HG03342 (cell line): ENCODE measurements around the gene HOXA3.

Experiments used
- ATAC-seq: cut with Tn5 transposase; IDR thresholded peaks from one replicate; pipeline ENCODE4 v1.9.1; 2021; ENCODE audit warnings: mild to moderate bottlenecking, moderate library complexity; ENCODE audit not compliant: unreplicated experiment

The HOXA3 gene

DNA sequence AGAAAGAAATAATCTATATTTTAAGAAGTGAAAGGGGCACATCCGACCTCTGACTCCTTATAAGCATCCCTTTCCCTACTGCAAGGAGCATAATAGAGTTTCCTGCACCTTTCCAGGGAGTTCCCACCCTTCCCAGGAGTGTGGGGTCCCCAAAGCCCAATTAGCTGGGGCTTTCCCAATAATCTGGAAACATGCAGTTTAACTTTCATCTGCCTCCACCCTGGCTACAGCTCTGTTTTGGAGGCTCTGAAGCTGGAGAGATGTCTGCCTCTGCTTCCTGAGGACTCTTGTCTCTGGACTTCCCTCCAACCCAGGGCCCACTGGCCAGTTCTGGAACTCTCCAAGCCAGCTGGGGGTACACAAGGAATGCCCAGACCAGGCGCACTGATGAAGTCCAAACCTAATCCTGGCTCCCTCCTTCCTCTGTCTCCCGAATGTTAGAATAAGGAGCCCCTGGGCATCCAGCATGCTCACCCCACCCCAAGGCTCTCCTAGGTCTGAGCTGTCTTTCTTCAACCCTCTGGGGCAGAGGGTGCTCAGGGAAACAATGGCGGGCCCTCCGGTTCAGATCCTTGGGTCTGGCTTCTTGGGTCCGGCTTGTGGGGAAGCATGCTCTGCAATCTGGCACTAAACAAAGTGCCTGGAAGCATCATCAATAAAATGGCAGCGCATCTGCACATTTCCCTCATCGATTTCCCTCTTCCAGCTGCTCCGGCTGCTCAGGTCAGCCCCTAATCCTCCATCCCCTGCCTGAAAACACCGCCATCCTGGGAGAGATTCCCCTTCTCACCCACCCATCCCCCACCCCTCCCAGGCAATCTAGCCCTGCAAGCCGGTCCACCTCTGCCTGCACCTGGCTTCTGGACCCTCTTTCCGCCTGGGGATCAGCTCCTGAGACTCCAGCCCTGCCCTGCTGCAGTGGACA lies 35.2 kb downstream of the HOXA3 start:
- no peak for ATAC-seq

DNA sequence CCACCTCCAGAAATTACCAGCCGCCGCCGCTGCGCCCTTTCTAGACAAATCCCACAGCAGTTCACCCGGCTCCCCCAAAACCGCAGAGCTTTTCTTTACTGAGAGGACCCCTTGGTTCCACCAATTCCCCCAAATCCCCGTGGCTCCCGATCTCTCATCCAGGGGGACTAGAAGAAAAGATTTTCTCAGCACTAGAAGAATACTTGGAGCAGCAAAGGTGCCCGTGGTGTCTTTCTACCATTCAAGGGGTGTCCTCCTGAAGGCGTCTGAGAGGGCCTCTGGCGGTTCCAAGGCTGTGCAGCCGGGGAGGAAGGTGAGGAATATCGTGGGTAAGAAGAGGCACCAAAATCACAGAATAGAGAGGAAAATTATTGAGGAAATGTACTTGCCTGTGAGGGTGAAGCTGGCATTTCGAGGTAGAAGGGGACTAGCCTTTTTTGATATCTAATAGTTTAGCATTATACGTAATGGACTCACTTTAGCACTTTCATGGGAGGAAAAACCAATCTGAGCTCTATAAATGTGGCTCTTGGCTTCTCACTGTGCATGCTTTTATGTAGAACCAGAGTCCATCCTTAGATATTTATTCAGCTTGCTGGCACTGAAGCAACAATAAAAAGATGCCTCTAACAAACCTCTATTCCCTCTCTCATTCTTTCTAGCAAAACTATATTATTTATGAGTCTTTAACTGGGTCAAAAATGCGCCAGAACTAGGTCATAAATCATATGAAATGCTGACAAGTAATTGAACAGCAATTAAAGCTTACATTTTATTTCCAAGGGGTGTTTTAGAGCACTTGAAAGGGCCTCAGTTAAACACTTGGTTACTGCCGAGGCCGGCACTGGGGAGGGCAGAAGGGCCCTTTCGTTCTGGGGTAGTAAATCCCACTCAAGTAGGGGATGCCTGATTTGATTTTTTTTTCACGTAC lies 36.1 kb downstream of the HOXA3 start:
- no peak for ATAC-seq

DNA sequence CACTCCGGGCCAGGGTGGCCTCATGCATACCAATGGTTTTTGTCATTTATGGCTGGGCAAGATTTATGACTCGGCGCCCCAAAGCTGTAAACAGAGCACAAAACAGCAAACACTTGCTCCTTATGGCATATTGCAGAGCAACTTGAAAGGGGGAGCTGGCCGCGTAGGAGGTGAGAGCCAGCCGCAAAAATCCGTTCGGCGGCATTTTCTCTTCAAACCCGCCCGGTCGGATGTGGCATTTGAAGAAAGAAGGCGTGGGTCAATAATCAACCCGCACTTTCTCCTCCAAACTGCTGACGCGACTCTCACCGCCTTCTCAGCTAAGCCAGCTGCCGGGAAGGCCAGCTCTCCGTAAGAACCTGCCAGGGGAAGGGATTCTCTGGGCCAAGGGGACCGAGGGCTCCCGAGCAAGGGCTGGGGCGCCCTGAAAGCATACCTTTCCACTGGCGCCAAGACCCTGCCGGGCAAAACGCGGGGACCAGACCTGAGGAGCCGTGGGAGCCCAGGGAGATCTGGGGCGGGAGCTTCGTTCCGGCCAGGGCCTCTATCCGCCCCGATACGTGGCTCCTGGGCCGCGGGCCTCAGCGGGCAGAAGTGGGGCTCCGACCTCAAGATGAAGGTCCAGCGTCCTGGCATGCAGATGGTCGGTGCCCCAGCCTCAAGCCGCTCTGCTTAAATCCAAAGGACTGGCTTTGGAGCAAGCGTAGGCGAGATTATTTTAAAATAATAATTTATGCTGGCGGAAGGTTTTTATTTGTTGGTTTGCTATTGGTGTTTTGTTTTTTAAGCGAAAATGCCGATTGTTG lies 37.0 kb downstream of the HOXA3 start:
- ATAC-seq: no peak

DNA sequence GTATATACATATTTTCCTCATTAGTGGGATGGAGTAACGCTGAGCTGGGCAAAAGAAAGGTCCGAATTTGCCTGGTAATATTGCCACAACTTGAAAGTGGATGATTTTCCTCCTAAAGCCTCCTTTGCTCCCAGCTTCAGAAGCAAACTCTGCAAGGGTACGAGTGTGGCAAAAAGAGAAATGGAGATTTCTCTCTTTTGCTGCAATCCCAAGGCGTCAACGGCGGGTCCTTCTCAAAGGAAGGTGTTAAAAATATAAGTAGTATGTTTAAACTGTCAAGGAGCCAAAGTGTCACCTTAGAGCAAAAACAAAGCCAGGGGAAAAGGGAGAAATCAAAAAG lies 37.5 kb downstream of the HOXA3 start:
- no peak for ATAC-seq

DNA sequence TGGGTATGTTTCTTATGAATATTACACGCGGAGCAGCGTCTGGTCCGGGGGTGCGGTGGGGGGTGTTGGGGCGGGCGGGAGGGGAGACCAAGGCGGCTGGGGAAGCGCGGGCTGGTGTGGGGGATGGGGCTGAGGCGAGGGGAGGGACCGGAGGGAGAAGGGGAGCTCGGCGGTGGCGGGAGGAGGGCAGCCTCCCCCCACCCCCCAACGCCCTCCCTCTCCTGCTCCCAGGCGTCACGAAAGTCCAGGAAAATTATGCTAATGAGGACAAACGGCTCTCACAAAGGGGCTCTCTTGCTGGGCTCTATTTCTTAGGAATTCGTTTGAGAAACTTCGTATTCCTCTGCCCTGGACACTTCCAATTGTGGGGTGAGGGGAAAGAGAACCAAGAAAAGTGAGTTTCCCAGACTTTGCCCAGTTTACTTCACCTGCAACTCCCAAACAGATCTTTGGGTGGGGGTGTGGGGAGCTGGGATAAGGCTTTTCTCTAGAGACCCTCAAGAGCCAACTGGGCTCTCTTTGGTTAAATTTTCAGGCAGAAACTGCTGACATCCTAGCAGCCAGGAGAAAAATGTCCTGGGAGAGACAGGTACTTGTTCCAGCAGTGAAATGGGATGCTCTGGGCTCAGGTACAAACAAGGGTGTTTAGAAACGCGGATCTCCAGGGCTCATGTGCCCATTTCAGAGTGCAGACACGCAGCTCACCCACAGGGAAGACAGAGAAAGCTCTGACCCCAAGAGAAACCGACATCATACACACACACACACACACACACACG lies 38.2 kb downstream of the HOXA3 start:
- no peak for ATAC-seq

DNA sequence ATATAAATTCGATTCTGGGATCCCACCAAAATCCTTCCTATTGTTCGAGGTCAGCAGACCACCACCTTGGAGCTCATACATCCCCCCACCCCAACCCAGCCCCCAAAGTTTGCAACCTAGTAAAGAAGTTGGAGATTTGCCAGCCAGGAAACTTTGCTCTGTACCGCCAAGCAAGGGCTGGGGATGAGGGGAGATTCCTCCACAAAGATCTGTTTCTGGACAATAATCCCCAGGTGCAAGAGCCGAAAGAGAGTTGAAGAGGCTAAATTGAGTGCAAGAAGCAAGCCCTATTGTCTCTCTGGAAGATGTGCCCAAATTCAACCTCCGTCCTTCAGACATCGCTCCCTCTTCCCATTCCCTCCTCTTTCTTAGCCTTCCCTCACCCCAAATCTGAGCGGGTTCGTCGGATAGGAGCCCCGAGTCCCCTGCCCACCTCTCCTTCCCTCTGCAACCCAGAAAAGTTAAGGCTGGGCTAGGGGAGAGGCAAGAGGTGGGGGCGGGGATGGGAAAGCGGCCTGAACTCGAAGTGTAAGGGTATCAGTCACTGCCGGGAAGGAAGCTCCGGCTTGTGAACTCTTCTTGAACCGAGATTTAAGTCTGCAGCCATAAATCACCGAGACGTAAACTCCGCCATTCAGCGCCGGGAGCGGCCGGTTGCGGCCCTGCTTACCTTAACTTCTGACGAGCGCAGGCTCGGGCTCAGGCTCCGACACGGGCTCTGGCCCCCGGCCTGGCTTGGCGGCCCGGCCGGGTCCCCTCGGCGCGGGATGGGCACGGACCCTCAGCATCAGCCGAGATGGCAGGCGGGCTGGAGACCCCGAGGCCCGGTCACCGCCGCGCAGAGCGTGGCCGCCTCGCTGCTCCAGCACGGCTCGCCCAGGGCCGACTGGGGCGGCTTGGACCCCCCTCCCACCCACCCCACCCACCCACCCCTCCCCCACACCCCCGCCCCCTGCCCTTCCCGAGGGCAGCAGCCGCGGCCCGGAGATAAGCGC lies 39.1 kb downstream of the HOXA3 start:
- ATAC-seq: no peak

GRCh38 chr7:27112361-27112760 lies 40.0 kb downstream of the HOXA3 start:
- no peak for ATAC-seq

DNA sequence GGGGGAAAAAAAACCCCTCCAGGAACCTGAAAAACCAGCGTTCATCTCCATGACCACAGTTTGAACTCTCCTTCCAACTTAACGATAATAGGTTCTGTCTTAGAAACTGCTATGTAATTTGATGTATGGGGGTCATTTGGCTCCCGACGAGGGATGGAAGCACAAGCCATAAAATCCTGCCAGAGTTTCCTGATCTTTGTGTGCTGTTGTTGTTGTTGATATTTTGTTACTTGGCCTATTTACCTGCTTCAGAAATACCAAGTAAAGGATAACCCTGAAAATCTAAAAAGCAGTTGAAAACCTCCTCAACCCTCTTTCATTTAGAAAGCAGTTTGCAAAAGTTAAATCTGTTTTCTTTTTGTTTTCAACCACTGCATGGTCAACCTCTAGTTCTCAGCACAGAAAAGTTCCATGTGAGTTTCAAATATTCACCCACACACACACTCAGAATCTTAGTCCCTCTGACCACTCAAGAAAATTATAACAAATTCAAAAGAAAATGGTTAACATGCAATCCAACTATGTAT lies 40.6 kb downstream of the HOXA3 start:
- no peak for ATAC-seq

DNA sequence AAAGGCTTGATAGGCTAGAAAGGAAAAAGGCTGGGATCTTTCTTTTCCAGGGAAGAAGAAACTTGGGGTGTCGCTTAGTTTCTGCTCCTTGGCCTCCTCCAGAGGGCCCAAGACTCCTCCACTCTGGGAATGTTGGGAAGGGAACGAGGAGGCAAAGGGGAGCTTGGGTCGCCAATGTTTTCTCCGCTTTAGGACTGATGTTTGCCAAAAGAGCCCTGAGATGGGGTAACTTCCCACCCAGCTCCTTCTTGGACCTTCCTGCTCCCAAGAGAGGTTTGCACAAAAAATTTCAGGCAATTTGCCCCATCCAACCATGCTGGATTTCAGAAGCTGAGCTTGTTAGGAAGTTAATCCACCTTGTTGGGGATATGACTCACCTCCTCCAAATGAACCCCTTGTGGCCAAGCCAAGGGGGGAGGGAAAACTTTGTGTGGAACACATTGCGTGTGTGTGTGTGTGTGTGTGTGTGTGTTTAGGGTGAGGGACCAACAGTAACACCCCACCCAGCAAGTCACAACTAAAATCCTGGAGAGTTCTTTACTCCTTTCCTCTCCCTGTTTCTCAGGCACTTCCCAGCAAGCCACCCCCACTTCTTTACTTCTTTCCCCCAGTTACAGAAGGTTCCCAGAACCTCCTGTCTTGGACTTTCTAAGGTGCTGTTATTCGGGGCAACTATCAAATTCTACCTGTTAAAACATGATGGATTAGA lies 41.2 kb downstream of the HOXA3 start:
- no peak for ATAC-seq

DNA sequence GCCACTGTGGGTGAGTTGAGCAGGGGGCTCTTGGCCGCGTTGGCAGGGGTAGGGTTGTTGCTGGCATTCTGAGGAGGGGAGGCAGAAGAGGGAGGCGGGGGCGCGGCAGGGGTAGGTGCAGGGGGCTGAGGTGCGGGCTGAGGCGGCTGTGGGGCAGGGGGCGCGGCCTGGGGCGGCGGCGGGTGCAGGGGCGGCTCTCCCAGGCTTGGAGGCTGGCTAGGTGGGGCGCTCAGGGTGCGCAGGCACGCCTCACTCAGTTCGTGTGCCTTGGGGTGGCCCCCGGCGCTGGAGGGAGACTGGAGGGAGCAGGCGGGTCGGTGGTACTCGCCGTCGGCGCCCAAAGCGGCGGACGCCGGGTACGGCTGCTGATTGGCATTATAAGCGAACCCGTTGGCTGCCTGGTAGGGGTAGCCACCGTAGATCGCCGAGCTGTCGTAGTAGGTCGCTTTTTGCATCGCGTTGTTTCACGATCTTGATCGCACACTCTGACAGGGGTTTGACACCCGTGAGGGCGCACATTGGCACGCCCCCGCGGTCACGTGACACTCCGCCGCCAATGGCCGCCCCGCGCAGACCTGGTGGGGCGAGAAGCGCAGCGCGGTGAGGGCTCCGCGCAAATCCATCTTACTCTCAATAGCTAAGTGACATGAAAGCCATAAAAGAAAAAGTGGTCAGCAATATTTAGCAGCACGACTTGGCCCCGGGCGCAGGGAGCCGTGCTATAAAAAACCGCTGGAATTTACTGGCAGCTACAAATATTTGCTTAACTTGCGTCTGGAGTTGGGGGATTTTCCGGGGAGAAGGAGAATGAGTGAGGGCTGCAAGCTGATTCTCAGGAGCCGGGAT lies 42.0 kb downstream of the HOXA3 start:
- ATAC-seq: no peak

DNA sequence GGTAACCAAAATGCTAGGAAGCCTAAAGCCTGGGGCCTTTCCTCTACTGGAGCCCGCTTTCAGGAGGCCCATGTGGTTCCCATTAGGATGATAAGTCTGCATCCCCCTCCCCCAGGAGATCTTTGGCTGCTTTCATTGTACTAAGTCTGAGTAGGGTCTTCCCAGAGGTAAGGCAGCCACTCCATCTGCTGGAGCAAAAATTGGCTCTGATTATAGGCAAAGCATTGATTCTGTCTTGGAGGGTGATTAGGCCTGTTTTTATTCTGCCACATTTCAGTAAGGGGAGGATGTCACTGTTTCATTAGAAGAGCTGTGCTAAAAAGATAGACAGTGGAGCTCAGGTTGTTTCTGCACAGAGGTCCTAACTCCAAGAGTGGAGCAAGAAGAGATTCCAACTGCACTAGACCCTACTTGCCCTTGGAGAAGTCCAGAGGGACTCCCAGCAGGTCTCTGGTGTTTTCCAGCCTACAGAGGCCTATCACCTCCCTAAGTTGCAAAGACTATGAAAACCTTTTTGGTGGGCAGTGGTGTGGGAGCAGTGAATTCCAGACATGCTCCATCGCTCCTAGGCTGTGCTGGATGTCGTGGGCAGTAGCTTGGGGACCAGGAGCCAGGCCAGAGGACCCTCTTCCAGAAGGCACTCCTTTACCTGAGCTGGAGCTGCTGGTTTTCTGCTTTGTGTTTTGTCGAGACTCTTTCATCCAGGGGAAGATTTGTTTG lies 42.8 kb downstream of the HOXA3 start:
- no peak for ATAC-seq

GRCh38 chr7:27108390-27109127 lies 43.8 kb downstream of the HOXA3 start:
- ATAC-seq: no peak

DNA sequence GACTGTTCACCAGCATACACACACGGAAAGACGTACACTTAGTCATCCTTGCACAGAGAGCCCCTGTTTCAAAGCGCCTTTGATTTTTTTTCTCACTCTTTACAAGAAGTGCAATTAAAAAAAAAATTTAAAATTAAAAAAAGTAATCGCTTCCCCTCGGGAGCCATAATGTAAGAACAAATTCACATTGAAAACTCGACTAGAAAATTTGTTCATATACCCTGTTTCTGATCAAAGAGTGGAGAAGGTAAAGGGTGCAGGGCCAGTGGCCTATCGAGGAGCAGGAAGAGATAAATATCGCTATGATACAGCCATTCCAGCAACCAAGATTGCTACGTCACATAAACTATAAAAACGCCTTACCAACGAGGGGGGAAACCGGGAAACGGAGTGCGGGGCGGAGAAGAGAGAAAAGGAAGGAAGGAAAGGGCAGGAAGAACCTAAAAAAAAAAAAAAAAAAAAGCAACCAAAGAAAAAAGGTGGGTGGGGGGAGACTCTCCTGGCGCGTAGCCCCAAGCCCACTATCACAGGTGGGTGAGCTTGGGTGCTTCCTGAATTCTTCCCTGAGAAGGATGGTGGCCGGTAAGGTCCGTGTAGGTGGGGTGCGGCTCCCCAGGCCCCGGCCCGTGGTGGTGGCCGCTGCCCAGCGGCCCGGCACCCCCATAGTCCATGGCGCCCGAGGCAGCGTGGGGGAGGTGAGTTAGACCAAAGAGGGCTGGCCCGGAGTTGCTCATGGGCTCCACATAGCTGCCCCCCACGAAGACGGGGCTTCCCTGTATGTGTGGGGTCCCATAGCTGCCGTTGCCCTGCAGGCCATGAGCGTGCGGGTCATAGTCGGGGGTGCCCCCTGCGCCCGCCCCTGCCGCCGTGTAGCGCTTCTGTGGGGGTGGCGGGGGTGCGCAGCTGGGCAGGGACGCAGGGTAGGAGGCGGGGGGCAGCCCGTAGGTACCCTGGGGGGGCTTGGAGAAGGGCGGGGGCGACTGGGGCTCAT lies 44.7 kb downstream of the HOXA3 start:
- ATAC-seq: no peak

GRCh38 chr7:27106901-27107240 lies 45.5 kb downstream of the HOXA3 start:
- no peak for ATAC-seq
